ENCODE data around the gene DBNDD1.

- TF ChIP-seq CTCF (IDR thresholded peaks at IDR 0.05): no peak
- no peak for TF ChIP-seq NFYB (CRISPR knock-in tag; conservative IDR thresholded peaks at IDR 0.05; ENCODE audit: low read depth)
- no peak for TF ChIP-seq ATF1 (CRISPR knock-in tag; IDR thresholded peaks at IDR 0.05)
- TF ChIP-seq USF2 (CRISPR knock-in tag; IDR thresholded peaks at IDR 0.05): no peak
- TF ChIP-seq FOXJ3 (CRISPR knock-in tag; IDR thresholded peaks at IDR 0.05; ENCODE audit: borderline replicate concordance): no peak
- no peak for TF ChIP-seq NR1H2 (CRISPR knock-in tag; IDR thresholded peaks at IDR 0.05)
- no peak for TF ChIP-seq PRDM15 (CRISPR knock-in tag; IDR thresholded peaks at IDR 0.05)
- no peak for TF ChIP-seq RELA (CRISPR knock-in tag; IDR thresholded peaks at IDR 0.05; ENCODE audit: borderline replicate concordance)
- TF ChIP-seq MYBL2 (CRISPR knock-in tag; IDR thresholded peaks at IDR 0.05): no peak
- TF ChIP-seq E2F4 (CRISPR knock-in tag; IDR thresholded peaks at IDR 0.05; ENCODE audit: borderline replicate concordance, low read depth): no peak
These were observed 14.7 kb downstream of the DBNDD1 start for GRCh38 chr16:90004577-90004976.

Data from WTC11 (cell line).